Panc1 (cell line): ENCODE measurements around the gene TTLL4. TPM values are rescaled to one million over a fixed set of nuclear protein-coding genes. Genes with fewer than 3 reads are reported as not detected.
A peak's percentile ranks its signal among the peaks of the same experiment; 100 is the strongest.

Experiments
- ATAC-seq: fragments of 200-7000 bp; cut with Tn5 transposase; 2 replicates; pipeline ENCODE4 v1.9.1; 2020; ENCODE audit warnings: mild to moderate bottlenecking, moderate library complexity
- BruUV-seq: library from RNA; stranded (reverse); fragments of 400-500 nt; replicated peaks from 2 replicates; lab custom pipeline; 2021; lab: Mats Ljungman, UMichigan
- CTCF ChIA-PET: fragments of 300-600 bp; sonication (Branson Sonifier 250); formaldehyde crosslinking; loops from one replicate; lab custom pipeline; 2022; ENCODE audit warnings: antibody characterized with exemption; lab: Charles Lee
- POLR2A ChIA-PET: fragments of 300-600 bp; sonication (Branson Sonifier 250); formaldehyde crosslinking; loops from one replicate; lab custom pipeline; 2022; ENCODE audit warnings: antibody characterized with exemption; lab: Charles Lee
- DNase-seq: peaks from one replicate; pipeline ENCODE4 v3.0.0-alpha.2; 2010; ENCODE audit warnings: low read depth, low spot score
- H3K27ac ChIP-seq: 2 replicates; pipeline ENCODE4 v1.5.1; 2011; ENCODE audit warnings: mild to moderate bottlenecking, low read length, inconsistent platforms
- H3K27me3 ChIP-seq: fragments of 200-500 bp; sonication (Bioruptor generic); 2 replicates; pipeline ENCODE4 v1.6.0; 2014; ENCODE audit warnings: low read length, inconsistent platforms; ENCODE audit not compliant: control insufficient read depth, insufficient read depth
- H3K36me3 ChIP-seq: fragments of 200-500 bp; sonication (Bioruptor generic); 2 replicates; pipeline ENCODE4 v1.5.1; 2014; ENCODE audit warnings: inconsistent platforms, mild to moderate bottlenecking, low read length, moderate library complexity; ENCODE audit not compliant: control insufficient read depth, insufficient read depth
- H3K4me1 ChIP-seq: 2 replicates; pipeline ENCODE4 v1.5.1; 2011; ENCODE audit warnings: inconsistent platforms, mild to moderate bottlenecking, low read length, moderate library complexity; ENCODE audit not compliant: control insufficient read depth, insufficient read depth
- H3K4me3 ChIP-seq, 2 experiments: 2 replicates each; pipeline ENCODE4 v1.5.1; 2011 to 2012; ENCODE audit warnings: low read depth in 2 of 2, low read length in 2 of 2, mild to moderate bottlenecking in 2 of 2, inconsistent platforms in 1 of 2, moderate library complexity in 1 of 2
- H3K9me3 ChIP-seq: fragments of 200-500 bp; sonication (Bioruptor generic); 2 replicates; pipeline ENCODE4 v1.5.1; 2014; ENCODE audit warnings: low read depth, mild to moderate bottlenecking, inconsistent platforms, low read length, moderate library complexity; ENCODE audit not compliant: control insufficient read depth, insufficient read depth
- POLR2AphosphoS5 ChIP-seq: IDR thresholded peaks from 2 replicates; pipeline ENCODE4 v1.6.1; 2012; ENCODE audit warnings: mild to moderate bottlenecking, low read depth, low read length, moderate library complexity
- REST ChIP-seq, 2 experiments: IDR thresholded peaks; 2 replicates each; pipeline ENCODE4 v1.6.1; 2011 to 2012; ENCODE audit warnings: low read depth in 2 of 2, control low read depth in 1 of 2, low read length in 1 of 2, mild to moderate bottlenecking in 1 of 2, moderate library complexity in 1 of 2; ENCODE audit not compliant: insufficient read depth in 1 of 2
- SIN3A ChIP-seq: IDR thresholded peaks from 2 replicates; pipeline ENCODE4 v1.6.1; 2012; ENCODE audit warnings: low read depth, mild to moderate bottlenecking, low read length, moderate library complexity, borderline replicate concordance; ENCODE audit not compliant: insufficient read depth
- TCF7L2 ChIP-seq: IDR thresholded peaks from 2 replicates; pipeline ENCODE4 v1.6.1; 2011; ENCODE audit warnings: mild to moderate bottlenecking, low read depth, low read length, inconsistent platforms
- in situ Hi-C: cut with HindIII; loops from 2 replicates; pipeline ENCODE4 v1.10.0; 2016; ENCODE audit warnings: low sequenced_read_pairs, low pct_unique_long_range_greater_than_20kb
- intact Hi-C: fragments of 100-400 bp; cut with micrococcal nuclease; formaldehyde crosslinking; loops from one replicate; pipeline ENCODE4 v1.10.0; 2022; ENCODE audit not compliant: unreplicated experiment
- total RNA-seq: library from RNA; stranded (reverse); gene quantifications from one replicate; pipeline ENCODE4 v1.2.1, GENCODE V29; 2021; ENCODE audit not compliant: unreplicated experiment
- TF ChIP-seq, protein P1 (sequence below): fragments of 450-650 bp; IDR thresholded peaks from 2 replicates; pipeline ENCODE4 v1.5.1; 2017; ENCODE audit warnings: mild to moderate bottlenecking

TTLL4 gene
- total RNA-seq, 1 experiment from 2014 or later, result 45.6 TPM

DNA sequence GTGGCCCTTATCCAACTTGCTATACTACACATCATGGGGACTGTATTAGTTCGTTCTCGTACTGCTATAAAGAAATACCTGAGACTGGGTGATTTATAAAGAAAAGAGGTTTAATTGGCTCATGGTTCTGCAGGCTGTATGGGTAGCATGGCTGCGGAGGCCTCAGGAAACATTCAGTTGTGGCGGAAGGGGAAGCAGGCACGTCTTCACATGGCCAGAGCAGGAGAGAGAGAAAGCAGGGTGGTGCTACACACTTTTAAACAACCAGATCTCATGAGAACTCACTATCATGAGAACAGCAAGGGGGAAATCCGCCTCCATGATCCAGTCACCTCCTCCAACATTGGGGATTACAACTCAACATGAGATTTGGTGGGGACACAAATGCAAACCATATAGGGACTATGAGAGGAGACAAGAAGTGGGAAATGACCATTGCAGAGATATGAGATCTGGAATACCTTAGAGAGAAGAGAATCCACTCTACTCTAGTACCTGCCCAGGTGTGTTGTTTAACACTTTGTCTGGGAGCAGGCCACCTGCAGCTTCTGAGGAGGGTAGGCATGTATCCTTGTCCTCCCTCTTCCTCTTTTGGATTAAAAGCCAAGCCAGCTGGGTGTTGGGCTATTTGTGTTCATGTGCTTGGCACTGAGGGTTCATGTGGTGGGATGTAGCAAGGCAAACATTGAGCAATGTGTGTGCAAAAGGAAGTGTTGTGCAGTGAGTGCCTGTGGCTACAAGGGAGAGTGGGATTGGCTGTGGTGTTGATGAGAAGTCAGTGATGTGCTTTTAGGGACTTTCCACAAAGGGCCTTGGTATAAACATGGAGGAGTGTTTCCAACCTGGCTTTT is 22.8 kb downstream of the TTLL4 start:
- no peaks in the 10 kb centered on the region for H3K9me3 ChIP-seq
- ChIA-PET POLR2A (interaction anchor here (0.6 kb wide), 1 partner anchor 74 kb away, joined by 13 read pairs; the partner anchor contains the start of genes BCS1L and ZNF142), CTCF (no interaction called here)
- H3K4me3 ChIP-seq, result no peak overlapping the region
- peaks cover 19% of the 10 kb centered on the region for H3K4me1 ChIP-seq
- no peaks in the 10 kb centered on the region for H3K27me3 ChIP-seq
- BruUV-seq, result TSS peak; percentile 16
- no peak for DNase-seq
- TF ChIP-seq REST (IDR thresholded peaks at IDR 0.05; ENCODE audit: insufficient read depth in 1 of 2, low read depth in 2 of 2, low read length in 1 of 2) (no peak), TCF7L2 (no peak), SIN3A (no peak), POLR2AphosphoS5 (no peak)
- TF ChIP-seq, protein P1, sequence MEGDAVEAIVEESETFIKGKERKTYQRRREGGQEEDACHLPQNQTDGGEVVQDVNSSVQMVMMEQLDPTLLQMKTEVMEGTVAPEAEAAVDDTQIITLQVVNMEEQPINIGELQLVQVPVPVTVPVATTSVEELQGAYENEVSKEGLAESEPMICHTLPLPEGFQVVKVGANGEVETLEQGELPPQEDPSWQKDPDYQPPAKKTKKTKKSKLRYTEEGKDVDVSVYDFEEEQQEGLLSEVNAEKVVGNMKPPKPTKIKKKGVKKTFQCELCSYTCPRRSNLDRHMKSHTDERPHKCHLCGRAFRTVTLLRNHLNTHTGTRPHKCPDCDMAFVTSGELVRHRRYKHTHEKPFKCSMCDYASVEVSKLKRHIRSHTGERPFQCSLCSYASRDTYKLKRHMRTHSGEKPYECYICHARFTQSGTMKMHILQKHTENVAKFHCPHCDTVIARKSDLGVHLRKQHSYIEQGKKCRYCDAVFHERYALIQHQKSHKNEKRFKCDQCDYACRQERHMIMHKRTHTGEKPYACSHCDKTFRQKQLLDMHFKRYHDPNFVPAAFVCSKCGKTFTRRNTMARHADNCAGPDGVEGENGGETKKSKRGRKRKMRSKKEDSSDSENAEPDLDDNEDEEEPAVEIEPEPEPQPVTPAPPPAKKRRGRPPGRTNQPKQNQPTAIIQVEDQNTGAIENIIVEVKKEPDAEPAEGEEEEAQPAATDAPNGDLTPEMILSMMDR, result no peak
- 0 out of 2 replicates have a peak, but pooled peaks cover 2% of the 10 kb centered on the region for H3K36me3 ChIP-seq
- peak; percentile 54 for ATAC-seq
- in situ Hi-C loops, result no loop called here
- intact Hi-C loops, result no loop called here
- H3K27ac ChIP-seq, result no peak overlapping the region; the same call in 1 of the 2 replicates

GRCh38 chr2:218734190-218734975 is 23.7 kb downstream of the TTLL4 start:
- CTCF ChIA-PET, result no interaction called here
- Histone ChIP-seq H3K4me1 (peaks cover 19% of the 10 kb centered on the region), H3K27me3 (no peaks in the 10 kb centered on the region), H3K4me3 (no peak overlapping the region), H3K9me3 (no peaks in the 10 kb centered on the region), H3K36me3 (peaks cover 6% of the 10 kb centered on the region; the same call in 1 of the 2 replicates), H3K27ac (no peak overlapping the region)
- intact Hi-C loops, result no loop called here
- no peak for ATAC-seq
- POLR2A ChIA-PET, result interaction anchor here (0.6 kb wide), 1 partner anchor 75 kb away, joined by 13 read pairs; the partner anchor contains the start of genes BCS1L and ZNF142
- no TSS peak for BruUV-seq
- no peak for DNase-seq
- TF ChIP-seq POLR2AphosphoS5 (no peak), REST (IDR thresholded peaks at IDR 0.05; ENCODE audit: insufficient read depth in 1 of 2, low read depth in 2 of 2, low read length in 1 of 2) (no peak), TCF7L2 (no peak), SIN3A (no peak)
- TF ChIP-seq, protein P1, result no peak
- in situ Hi-C loops, result no loop called here
